ENCODE results near the gene PIK3R3.
"Not testable (repeated sequence)": the region's sequence is repeated elsewhere in the genome, so short reads cannot be mapped to it uniquely, and the experiment has no call there.

PIK3R3 gene

DNA sequence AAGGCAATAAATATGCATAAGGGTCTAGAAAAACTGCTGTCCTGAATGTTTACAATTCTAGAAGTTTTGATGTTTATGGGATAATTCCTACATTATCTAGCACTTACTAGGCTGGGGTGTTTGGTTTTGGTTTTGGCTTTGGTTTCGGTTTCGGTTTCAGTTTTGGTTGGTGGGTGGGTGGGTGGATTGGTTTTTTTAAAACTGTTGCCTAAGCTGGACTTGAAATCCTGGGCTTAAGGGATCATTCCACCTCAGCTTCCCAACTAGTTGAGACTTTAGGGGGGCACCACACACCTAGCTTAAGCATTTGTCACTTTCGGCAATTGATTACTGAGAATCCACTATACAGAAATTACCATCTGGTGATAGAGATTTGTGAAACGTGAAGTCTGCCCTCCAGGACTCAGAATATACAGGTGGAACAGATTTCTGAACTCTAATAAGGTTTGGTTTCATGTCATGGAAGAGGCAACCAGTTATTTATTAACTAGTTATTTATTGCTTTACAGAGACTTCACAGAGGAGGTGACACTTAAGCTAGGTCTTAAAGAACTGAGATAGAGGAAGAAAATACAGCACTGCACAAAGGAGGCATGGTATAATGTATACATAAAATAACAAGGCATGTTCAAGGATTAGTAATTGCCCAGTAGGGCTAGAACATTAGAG lies 69.6 kb downstream of the PIK3R3 start:
- peak; percentile 32 for DNase-seq

DNA sequence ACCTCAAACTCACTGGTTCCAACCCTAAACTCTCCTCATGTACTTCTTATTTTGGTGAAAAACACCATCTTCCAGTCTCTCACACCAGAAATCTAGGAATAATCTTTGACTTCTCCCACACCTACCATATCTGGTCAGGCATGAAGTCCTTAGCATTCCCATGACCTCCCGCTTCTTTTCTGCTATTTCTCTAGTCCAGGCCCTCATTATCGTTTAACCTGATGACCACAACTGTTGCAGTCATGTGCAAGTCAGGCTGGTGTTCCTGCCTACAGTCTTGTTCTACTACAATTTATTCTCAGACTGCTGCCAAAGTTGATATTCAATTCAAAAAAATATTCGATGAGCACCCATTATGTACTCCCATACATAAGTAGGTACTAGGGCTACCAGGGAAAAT lies 71.3 kb downstream of the PIK3R3 start:
- no peak for DNase-seq

- DNase-seq, result no peak
Measured at GRCh38 chr1:46058936-46059335, 73.5 kb downstream of the PIK3R3 start.

DNA sequence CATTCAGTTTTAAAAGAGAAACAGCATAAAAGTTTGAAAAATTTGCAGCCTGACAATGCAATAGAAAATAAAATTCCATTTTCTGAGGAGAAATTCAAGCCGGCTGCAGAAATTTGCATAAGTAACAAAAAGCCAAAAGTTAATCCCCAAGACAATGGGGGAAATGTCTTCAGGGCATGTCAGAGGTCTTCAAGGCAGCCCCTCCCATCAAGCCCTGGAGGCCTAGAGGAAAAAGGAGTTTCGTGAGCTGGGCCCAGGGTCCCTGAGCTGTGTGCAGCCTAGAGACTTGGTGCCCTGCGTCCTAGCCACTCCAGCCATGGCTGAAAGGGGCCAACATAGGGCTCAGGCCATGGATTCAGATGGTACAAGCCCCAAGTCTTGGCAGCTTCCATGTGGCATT lies 74.6 kb downstream of the PIK3R3 start:
- DNase-seq, result no peak

DNA sequence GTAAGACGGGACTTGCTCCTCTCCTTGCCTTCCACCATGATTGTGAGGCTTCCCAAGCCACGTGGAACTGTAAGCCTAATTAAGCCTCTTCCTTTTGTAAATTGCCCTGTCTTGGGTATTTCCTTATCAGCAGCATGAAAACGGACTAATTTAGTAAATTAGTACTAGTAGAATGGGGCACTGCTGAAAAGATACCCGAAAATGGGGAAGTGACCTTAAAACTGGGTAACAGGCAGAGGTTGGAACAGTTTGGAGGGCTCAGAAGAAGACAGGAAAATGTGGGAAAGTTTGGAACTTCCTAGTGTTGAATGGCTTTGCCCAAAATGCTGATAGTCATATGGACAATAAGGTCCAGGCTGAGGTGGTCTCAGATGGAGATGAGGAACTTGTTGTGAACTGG lies 75.2 kb downstream of the PIK3R3 start:
- not testable (repeated sequence) for DNase-seq

- no peak for DNase-seq
Measured at GRCh38 chr1:46056325-46056724, 76.1 kb downstream of the PIK3R3 start.

DNA sequence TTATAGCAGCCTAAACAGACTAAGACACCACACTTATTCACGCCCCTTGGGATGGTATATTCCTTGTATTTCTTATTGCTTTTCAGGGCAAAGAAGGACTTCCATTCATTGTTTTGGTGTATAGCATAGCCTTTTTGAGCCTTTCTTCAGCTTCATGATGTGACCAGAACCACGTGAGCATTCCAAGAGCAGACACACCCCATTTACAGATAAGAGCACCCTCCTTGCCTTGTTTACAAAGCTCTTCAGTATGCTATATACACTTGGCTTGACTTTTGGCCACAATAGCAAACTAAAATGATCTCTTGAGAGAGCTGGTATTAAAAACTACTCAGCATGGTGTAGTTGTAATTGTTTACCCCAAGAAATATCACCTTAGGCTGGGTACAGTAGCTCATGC lies 78.7 kb downstream of the PIK3R3 start:
- DNase-seq, result no peak

GRCh38 chr1:46044116-46044515 lies 88.3 kb downstream of the PIK3R3 start:
- DNase-seq, result no peak

- no peak for DNase-seq
Measured at GRCh38 chr1:46043458-46044017, 88.9 kb downstream of the PIK3R3 start.

DNA sequence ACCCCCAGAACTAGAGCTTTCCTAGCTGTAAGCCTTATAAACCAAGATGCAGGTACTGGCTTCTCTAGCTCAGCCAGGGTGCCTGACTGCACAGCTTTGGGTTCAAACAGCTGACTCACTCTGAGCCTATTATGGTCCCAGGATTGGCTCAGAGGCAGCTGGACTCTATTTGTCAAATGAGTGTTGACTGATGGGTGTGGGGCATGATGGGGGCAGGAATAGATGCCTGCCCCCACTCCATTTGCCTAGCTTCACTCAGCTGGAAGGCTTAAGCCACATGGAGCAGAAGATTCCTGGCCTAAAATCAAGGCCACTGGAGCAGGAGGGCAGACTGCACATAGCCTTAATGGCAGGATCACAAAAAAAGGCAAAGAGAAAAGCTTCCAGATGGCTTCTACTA lies 90.5 kb downstream of the PIK3R3 start:
- no peak for DNase-seq

DNA sequence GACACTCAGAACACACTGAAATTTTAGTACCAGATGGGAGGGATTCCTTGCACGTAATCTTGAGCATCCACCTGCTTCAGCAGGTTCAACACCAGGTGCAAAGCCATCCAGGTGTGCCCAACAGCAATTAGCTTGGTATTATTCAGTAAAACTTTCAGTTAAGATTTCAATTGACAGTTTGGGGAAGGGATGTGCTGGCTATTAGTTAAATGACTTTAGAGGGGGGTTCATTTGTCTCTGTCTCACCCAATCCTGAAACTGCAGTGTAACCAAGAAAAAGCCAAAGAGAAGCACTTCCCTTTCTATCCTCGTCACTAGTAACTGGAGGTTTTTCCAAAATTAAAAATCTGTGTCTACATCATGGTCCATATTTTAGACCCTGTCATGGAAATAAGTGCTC lies 90.9 kb downstream of the PIK3R3 start:
- no peak for DNase-seq

- no peak for DNase-seq
Measured at GRCh38 chr1:46039571-46040052, 92.8 kb downstream of the PIK3R3 start.

GRCh38 chr1:46036894-46037839 lies 95.3 kb downstream of the PIK3R3 start:
- peak; percentile 89 for DNase-seq

DNA sequence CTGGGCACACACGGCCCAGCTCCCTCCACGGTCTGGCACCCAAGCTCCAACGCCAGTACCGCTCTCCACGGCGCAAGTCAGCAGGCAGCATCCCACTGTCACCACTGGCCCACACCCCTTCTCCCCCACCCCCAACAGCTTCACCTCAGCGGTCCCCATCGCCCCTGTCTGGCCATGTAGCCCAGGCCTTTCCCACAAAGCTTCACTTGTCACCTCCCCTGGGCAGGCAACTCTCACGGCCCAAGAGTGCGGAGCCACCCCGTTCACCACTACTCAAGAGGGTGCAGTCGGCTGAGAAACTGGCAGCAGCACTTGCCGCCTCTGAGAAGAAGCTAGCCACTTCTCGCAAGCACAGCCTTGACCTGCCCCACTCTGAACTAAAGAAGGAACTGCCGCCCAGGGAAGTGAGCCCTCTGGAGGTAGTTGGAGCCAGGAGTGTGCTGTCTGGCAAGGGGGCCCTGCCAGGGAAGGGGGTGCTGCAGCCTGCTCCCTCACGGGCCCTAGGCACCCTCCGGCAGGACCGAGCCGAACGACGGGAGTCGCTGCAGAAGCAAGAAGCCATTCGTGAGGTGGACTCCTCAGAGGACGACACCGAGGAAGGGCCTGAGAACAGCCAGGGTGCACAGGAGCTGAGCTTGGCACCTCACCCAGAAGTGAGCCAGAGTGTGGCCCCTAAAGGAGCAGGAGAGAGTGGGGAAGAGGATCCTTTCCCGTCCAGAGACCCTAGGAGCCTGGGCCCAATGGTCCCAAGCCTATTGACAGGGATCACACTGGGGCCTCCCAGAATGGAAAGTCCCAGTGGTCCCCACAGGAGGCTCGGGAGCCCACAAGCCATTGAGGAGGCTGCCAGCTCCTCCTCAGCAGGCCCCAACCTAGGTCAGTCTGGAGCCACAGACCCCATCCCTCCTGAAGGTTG lies 97.6 kb downstream of the PIK3R3 start:
- DNase-seq, result no peak

DNA sequence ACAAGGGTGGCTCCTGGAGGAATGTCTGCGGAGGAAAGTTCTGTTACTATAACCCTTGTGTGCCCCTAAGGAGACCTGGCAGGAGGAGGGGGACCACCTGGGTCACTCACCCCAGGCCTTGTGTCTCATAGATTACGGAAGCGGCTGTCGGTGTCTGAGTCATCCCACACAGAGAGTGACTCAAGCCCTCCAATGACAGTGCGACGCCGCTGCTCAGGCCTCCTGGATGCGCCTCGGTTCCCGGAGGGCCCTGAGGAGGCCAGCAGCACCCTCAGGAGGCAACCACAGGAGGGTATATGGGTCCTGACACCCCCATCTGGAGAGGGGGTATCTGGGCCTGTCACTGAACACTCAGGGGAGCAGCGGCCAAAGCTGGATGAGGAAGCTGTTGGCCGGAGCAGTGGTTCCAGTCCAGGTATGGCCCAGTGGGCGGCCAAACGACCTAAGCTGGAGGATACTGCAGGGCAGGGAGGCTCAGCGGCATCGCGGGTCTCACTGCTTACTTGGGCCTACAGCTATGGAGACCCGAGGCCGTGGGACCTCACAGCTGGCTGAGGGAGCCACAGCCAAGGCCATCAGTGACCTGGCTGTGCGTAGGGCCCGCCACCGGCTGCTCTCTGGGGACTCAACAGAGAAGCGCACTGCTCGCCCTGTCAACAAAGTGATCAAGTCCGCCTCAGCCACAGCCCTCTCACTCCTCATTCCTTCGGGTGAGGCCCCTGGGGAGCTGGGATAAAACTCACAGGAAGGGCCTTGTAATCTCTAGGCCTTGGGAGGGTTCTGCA lies 101.4 kb downstream of the PIK3R3 start:
- DNase-seq, result no peak

- no peak for DNase-seq
Measured at GRCh38 chr1:46030074-46030870, 102.2 kb downstream of the PIK3R3 start.

DNA sequence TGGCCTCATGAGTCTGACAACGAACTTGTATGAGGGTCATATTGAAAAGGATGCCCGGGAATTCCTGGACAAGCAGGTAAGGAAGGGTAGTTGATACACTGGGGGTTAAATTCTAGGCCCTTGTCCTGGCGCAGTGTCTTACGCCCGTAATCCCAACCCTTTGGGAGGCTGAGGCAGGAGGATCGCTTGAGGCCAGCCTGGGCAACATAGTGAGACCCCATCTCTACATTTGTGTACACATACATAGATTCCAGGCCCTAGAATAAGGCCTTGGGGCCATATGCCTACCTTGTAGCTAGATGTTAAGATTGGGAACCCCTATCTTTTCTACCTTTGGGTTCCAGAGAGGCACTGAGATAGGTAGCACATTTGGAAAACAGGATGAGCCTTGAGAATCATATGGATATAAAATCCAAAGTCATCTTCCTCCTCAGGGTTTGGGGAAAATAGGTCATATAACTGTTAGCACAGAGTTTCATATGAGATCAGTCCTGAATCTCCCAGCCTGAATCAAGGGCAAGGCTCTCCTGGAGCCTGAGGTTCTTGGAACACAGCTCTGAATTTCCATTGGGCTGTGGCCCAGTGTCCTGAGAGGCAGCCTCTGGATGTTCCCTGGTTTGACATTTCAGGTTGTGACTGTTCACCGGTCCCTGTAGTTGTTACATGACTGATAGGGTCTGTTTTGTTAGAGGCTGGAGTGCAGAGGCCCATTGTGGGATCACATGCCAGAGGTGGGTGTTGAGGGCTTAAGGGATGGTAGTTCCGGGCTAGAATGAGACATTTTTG lies 104.4 kb downstream of the PIK3R3 start:
- DNase-seq, result no peak

- no peak for DNase-seq
Measured at GRCh38 chr1:46026531-46026930, 105.9 kb downstream of the PIK3R3 start.

GRCh38 chr1:46021046-46021996 lies 111.1 kb downstream of the PIK3R3 start:
- no peak for DNase-seq
